ENCODE results near the gene FOSL1.

The FOSL1 gene

GRCh38 chr11:65900125-65900898, at the start of gene FOSL1:
TSS of gene FOSL1 (minus strand) at chr11:65900388. CDS start at chr11:65900339, 49 bp downstream.
- peak; percentile 95 for DNase-seq (ENCODE audit: low read depth)

DNA sequence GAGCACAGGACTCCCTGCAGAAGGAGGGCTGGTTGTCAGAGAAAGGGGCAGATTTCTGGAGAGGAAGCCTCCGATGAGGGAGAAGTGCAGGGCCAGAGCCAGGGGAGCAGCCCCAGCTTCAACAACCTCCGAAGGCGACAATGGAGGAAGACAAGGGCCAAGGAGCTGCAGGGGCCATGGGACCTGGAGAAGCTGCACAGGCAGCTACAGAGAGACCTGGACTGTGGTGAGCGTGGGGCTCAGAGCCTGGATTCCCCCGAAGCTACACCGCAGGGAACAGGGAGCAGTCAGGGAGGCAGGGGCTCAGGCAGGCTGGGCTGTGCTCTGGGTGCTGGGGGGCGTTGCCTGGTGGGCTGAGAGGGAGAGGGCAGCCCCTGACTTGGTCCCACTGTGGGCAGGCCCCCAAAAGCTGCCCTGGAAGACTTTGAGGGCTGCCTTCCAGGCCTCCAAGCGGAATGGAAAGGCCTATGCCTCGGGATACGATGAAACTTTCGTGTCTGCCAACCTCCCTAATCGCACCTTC, 47.5 kb upstream of the FOSL1 start:
- DNase-seq (ENCODE audit: low read depth): no peak

DNA sequence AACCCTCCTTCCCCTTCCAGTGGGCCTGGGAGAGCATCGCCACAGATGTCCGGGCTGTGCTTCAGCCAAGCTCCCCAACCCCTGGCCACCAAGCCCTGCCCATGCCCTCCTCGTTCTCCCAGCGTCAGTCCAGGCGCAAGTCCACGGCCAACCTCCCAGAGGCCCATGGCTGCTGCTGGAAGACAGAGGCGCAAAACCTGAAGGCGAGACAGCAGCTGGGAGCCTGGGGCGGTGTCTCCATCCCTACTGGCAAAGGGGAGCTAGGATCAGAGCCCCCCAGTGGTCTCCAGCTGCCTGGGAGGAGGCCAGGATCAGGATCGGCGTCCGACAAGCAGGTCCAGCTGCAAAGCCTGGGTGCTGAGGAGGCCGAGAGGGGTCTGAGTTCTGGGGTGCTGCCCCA, 46.9 kb upstream of the FOSL1 start:
- no peak for DNase-seq (ENCODE audit: low read depth)

DNA sequence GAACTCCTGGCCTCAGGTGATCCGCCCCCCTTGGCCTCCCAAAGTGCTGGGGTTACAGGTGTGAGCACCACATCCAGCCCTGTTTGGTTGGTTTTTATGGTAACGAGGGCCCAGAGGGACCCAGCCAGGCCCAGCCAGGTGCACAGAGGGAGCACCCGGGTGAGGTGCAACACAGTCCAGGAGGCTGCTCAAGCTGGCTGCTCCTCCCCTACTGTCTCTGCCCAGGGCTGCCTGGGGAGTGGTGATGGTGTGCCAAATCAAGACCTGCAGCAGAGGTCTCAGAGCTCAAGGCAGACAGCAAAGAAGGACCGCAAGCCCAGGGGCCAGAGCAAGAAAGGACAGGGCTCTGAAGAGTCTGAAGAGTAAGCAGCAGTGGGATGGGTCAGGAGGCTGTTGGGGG, 46.5 kb upstream of the FOSL1 start:
- no peak for DNase-seq (ENCODE audit: low read depth)

DNA sequence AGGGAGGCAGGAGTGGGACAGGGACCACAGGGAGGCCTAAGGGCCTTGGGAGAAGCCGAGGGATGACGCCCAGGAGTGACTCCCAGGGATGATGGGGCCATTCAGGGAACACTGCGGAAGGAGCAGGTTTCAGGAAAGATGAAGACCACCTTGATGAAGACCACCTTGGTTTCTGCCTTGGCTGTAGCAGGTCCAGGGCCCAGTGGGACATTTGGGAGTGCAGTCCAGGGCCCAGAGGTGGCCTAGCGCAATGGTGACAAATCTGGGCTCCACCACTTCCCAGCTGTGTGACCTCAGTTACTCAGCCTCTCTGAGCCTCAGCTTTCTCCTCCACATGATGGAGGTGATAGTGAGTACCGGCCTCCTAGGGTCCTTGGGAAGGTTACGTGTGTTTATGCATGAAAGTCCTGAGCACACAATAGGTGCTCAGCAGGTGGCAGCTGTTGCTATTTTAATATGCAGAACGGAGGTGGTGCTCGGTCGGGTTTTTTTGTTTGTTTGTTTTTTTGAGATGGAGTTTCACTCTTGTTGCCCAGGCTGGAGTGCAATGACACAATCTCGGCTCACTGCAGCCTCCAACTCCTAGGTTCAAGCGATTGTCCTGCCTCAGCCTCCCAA, 45.9 kb upstream of the FOSL1 start:
- DNase-seq (ENCODE audit: low read depth): no peak

DNA sequence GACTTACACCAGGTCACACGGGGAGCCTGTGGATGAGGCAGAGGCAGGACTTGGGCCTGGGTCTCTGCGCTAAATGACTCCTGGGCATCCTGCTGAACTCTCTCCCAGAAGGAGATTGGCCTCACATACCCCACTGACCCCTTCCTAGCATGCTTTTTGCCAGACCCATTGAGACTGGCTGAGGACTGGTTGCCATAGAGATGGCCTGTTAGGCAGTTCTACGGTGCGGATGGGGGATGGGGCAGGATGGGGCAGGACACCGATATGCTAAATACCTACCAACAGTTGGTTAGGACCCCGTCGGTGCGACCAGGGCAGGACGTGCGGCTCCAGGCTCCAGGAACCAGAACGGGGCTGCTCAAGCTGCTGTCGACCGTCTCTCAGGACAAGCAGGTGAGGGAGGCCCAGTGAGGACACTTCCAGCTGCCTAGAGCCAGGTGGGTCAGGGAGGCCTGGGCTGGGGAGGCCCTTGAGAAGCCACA, 45.3 kb upstream of the FOSL1 start, which contains the start of gene TSGA10IP:
TSS of gene TSGA10IP (plus strand) at position 51 of the 482 bp plus-strand sequence. CDS start at position 247, 196 bp downstream.
- DNase-seq (ENCODE audit: low read depth): no peak

- no peak for DNase-seq (ENCODE audit: low read depth)
These were observed 44.6 kb upstream of the FOSL1 start for GRCh38 chr11:65944767-65945166.

- no peak for DNase-seq (ENCODE audit: low read depth)
These were observed 44.0 kb upstream of the FOSL1 start for GRCh38 chr11:65944191-65944590.

GRCh38 chr11:65942531-65942930, 42.3 kb upstream of the FOSL1 start:
- no peak for DNase-seq (ENCODE audit: low read depth)

DNA sequence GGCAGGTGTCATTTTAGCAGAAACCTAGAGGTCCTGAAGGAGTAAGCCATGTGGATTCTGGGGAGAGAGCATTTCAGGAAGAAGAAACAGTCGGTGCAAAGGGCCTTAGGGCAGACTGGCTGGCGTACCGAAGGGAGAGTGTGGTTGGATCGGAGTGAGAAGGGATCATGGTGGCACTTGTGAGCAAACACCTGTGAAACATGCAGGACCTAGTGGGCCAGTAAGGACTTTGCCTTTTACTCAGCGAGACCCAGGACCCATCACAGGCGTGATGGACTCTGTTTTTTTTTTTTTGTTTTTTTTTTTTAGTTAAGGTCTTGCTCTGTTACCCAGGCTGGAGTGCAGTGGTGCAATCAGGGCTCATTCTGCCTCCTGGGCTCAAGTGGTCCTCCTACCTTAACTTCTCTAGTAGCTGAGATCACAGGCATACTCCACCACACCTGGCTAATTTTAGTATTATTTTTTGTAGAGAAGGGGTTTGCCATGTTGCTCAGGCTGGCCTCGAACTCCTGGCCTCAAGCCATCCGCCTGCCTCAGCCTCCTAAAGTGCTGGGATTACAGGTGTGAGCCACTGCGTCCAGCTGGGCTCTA, 41.6 kb upstream of the FOSL1 start:
- DNase-seq (ENCODE audit: low read depth): no peak

- no peak for DNase-seq (ENCODE audit: low read depth)
These were observed 37.6 kb upstream of the FOSL1 start for GRCh38 chr11:65937766-65938165.

DNA sequence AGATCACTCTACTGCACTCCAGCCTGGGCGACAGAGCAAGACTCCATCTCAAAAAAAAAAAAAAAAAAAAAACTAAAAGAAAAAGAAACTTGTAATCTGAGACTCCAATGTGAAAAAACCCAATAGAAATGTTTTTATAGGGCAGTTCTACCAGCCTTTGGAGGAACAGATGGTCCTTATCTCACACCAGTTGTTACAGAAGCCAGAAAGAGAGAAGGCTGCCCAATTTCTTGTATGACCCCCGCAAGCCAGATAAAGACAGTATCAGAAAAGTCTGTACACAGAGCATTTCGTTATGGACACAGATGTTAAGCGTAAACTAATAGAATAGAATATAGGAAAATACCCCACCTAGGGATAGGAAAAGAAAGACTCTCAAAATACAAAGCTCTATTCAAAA, 33.8 kb upstream of the FOSL1 start:
- peak; percentile 19 for DNase-seq (ENCODE audit: low read depth)

- peak; percentile 55 for DNase-seq (ENCODE audit: low read depth)
These were observed 32.4 kb upstream of the FOSL1 start for GRCh38 chr11:65932558-65932919.

- DNase-seq (ENCODE audit: low read depth): no peak
These were observed 31.8 kb upstream of the FOSL1 start for GRCh38 chr11:65931773-65932557.

- no peak for DNase-seq (ENCODE audit: low read depth)
These were observed 28.5 kb upstream of the FOSL1 start for GRCh38 chr11:65928667-65929066.

DNA sequence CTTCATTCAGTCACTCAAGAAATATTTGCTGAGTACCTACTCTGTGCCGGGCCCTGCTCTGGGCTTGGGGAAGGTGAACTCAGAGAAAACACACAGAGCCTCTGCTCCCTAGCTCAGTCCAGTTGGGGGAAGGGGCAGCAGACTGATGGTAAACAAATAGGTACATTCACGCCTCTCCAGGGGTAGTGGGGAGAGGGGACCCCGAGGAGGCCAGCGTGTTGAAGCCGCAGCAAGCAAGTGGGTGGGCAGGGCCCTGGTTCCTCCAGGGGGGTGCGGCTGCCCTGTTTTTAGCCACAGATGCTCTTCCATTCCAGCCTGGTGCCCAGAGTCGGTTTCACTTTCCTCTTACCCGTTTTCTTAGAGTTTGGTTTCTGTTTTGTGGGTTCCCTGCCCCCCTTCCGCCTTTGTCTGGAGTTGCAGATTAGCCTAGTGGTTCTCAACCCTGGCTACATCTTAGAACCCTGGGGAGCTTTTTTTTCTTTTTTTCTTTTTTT, 27.8 kb upstream of the FOSL1 start:
- no peak for DNase-seq (ENCODE audit: low read depth)

DNA sequence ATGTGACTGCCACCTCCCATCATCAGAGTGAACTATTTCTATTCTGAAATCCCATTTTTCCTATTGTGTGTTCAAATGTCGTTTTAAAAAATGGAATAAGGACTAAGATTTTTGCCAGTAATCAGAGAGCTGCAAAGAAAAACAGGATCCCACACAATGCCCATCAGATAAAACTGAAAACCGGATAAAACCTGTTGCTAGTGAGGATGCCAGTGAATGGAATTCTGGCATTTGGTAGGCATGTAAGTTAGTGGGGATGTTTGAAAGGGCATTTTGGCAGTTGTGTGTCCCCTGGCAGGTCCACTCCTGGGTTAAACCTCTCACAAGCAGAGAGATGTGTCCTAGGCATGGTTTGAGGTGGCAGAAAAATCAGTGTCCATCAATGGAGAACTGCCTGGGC, 25.2 kb upstream of the FOSL1 start:
- no peak for DNase-seq (ENCODE audit: low read depth)

- DNase-seq (ENCODE audit: low read depth): no peak
These were observed 22.4 kb upstream of the FOSL1 start for GRCh38 chr11:65922565-65922964.

DNA sequence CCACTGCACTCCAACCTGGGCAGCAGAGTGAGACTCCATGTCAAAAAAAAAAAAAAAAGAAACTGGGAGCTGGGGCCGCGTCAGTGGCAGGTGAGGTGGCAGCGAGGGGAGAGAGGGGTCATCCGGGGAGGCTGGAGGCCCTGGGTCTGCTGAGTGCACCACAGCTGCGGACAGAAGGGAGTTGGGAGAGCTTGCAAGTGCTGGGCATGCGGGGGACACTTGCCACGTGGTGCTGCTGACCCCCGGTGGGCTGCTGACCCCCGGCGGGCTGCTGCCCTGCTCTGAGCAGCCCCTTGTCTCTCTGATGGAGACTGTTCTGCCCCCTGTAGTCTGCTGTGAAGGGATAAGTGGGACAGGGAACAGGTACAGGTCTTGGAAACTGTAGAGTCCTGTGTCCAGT, 21.7 kb upstream of the FOSL1 start:
- DNase-seq (ENCODE audit: low read depth): no peak

DNA sequence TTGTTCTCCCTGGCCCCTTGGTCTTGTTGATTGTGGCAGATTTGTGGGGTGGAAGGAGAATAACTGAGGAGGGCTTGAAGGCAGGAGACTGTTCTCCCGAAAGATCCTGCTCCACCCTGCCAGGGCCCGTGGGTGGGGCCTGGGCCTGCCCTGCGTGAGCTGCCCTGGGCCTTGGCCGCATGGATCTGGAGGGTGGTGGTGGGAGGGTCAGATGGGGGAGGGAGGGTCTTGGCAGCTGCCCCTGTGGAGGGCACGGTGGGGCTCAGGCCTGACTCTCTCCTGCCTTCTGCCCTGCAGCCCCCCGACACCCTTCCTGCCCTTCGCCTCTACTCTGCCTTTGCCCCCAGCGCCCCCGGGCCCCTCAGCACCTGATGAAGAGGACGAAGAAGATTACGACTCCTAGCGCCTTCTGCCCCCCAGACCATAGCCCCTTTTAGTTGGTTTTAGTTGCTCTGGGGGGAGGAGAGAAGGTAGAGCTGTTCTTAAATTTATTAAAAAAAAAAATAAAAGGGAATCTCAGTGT, 20.9 kb upstream of the FOSL1 start:
- DNase-seq (ENCODE audit: low read depth): no peak

DNA sequence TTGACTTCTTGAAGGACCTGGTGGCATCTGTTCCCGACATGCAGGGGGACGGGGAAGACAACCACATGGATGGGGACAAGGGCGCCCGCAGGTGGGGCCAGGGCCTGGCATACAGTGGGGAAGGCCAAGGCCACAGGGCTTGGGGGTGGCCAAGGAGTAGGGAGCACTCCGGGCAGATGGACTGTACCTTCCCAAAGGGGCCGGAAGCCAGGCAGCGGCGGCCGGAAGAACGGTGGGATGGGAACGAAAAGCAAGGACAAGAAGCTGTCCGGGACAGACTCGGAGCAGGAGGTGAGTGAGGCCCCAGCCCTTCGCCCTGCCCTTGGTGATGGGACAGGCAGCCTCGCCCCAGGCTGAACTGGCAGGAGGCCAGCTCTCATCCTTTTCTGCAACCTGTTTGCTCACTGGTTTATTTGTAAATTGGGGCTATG, 20.2 kb upstream of the FOSL1 start:
- no peak for DNase-seq (ENCODE audit: low read depth)
